CD14-positive monocyte (primary cell): ENCODE measurements around the gene PCAT7. TPM values are rescaled to one million over a fixed set of nuclear protein-coding genes. Genes with fewer than 3 reads are reported as not detected.
A peak's percentile ranks its signal among the peaks of the same experiment; 100 is the strongest.
"Not testable (repeated sequence)": the region's sequence is repeated elsewhere in the genome, so short reads cannot be mapped to it uniquely, and the experiment has no call there.

Source experiments
- DNase-seq, 3 donors: peaks; one replicate each; pipeline ENCODE4 v3.0.0-alpha.2; 2011 to 2022
- H2AFZ ChIP-seq: 2 replicates; pipeline ENCODE4 v1.6.0; 2012; ENCODE audit warnings: mild to moderate bottlenecking, low read depth, low read length, inconsistent platforms; ENCODE audit not compliant: insufficient read depth, poor library complexity, severe bottlenecking
- H3K27ac ChIP-seq, 2 donors: 1 replicate in 1 of 2; 2 replicates in 1 of 2; pipeline ENCODE4 v1.5.1; 2012 to 2013; ENCODE audit warnings: low read length in 2 of 2, control low read depth in 1 of 2, inconsistent platforms in 1 of 2, low read depth in 1 of 2, mild to moderate bottlenecking in 1 of 2
- H3K27me3 ChIP-seq, 2 donors: one replicate each; pipeline versions ENCODE4 v1.6.0 to v1.6.1; 2011 to 2013; ENCODE audit warnings: low read length in 2 of 2; ENCODE audit not compliant: control insufficient read depth in 2 of 2, insufficient read depth in 2 of 2
- H3K36me3 ChIP-seq, 2 donors: replicated peaks in 1 of 2; 1 replicate in 1 of 2; 2 replicates in 1 of 2; pipeline versions ENCODE4 v1.5.1 to v1.6.1; 2012 to 2013; ENCODE audit warnings: low read length in 2 of 2, control low read depth in 1 of 2, inconsistent platforms in 1 of 2, mild to moderate bottlenecking in 1 of 2; ENCODE audit not compliant: insufficient read depth in 2 of 2, control insufficient read depth in 1 of 2
- H3K4me1 ChIP-seq, 2 donors: 1 replicate in 1 of 2; 2 replicates in 1 of 2; pipeline versions ENCODE4 v1.5.1 to v1.6.1; 2012 to 2013; ENCODE audit warnings: low read length in 2 of 2, control low read depth in 1 of 2, inconsistent platforms in 1 of 2, mild to moderate bottlenecking in 1 of 2, moderate library complexity in 1 of 2; ENCODE audit not compliant: insufficient read depth in 2 of 2, control insufficient read depth in 1 of 2
- H3K4me2 ChIP-seq: replicated peaks from 2 replicates; pipeline ENCODE3; 2012; ENCODE audit warnings: low read length, moderate library complexity, mild to moderate bottlenecking; ENCODE audit not compliant: poor library complexity, severe bottlenecking; ENCODE audit errors: extremely low read depth
- H3K4me3 ChIP-seq, 3 experiments: fragments of 200-600 bp in 1 of 3; sonication (generic) in 1 of 3; replicated peaks in 1 of 3; 1 replicate in 2 of 3; 2 replicates in 1 of 3; pipeline ENCODE4 v1.5.1; 2011 to 2013; ENCODE audit warnings: low read length in 3 of 3, mild to moderate bottlenecking in 3 of 3, control low read depth in 2 of 3, low read depth in 2 of 3, inconsistent platforms in 1 of 3, moderate library complexity in 1 of 3
- H3K79me2 ChIP-seq: 2 replicates; pipeline ENCODE4 v1.6.0; 2012; ENCODE audit warnings: mild to moderate bottlenecking, control low read depth, inconsistent platforms, low read length, moderate library complexity; ENCODE audit not compliant: insufficient read depth
- H3K9ac ChIP-seq: 2 replicates; pipeline ENCODE4 v1.6.0; 2017; ENCODE audit warnings: low read length, mild to moderate bottlenecking; ENCODE audit not compliant: insufficient read depth, poor library complexity, severe bottlenecking
- H3K9me3 ChIP-seq, 2 donors: replicated peaks in 1 of 2; 1 replicate in 1 of 2; 2 replicates in 1 of 2; pipeline versions ENCODE4 v1.5.1 to v1.6.1; 2012 to 2013; ENCODE audit warnings: low read length in 2 of 2, control low read depth in 1 of 2; ENCODE audit not compliant: control insufficient read depth in 1 of 2, insufficient read depth in 1 of 2
- H4K20me1 ChIP-seq: 2 replicates; pipeline ENCODE4 v1.6.0; 2012; ENCODE audit warnings: mild to moderate bottlenecking, low read length, control low read depth, moderate library complexity; ENCODE audit not compliant: insufficient read depth
- H3K27ac Mint-ChIP-seq, 7 donors: one replicate each; pipeline ENCODE4 v1.8.0; 2020; ENCODE audit warnings: mild to moderate bottlenecking in 7 of 7, mixed read lengths in 7 of 7, moderate library complexity in 6 of 7, inconsistent platforms in 2 of 7
- H3K27me3 Mint-ChIP-seq, 3 donors: one replicate each; pipeline ENCODE4 v1.8.0; 2021 to 2022; ENCODE audit warnings: low read depth in 3 of 3, mild to moderate bottlenecking in 3 of 3, mixed read lengths in 3 of 3, moderate library complexity in 3 of 3, inconsistent platforms in 1 of 3
- H3K36me3 Mint-ChIP-seq, 2 donors: one replicate each; pipeline ENCODE4 v1.8.0; 2020; ENCODE audit warnings: mixed read lengths in 2 of 2, inconsistent platforms in 1 of 2, mild to moderate bottlenecking in 1 of 2
- H3K4me1 Mint-ChIP-seq: one replicate; pipeline ENCODE4 v1.8.0; 2020; ENCODE audit warnings: mild to moderate bottlenecking, mixed read lengths
- H3K4me3 Mint-ChIP-seq, 2 donors: one replicate each; pipeline ENCODE4 v1.8.0; 2020; ENCODE audit warnings: mild to moderate bottlenecking in 2 of 2, mixed read lengths in 2 of 2, moderate library complexity in 1 of 2
- H3K9me3 Mint-ChIP-seq, 7 donors: one replicate each; pipeline ENCODE4 v1.8.0; 2020 to 2022; ENCODE audit warnings: mixed read lengths in 7 of 7, mild to moderate bottlenecking in 6 of 7, moderate library complexity in 6 of 7, inconsistent platforms in 2 of 7
- WGBS: methylation state at CpG from one replicate; pipeline ENCODE4 v1.1.5; 2013; ENCODE audit warnings: missing lambda C conversion rate; ENCODE audit not compliant: insufficient coverage; 5-methylcytosine and 5-hydroxymethylcytosine counted together
- intact Hi-C, 2 donors: fragments of 100-400 bp; cut with micrococcal nuclease; formaldehyde crosslinking; loops; one replicate each; pipeline versions ENCODE4 v1.15.0 to v1.15.1; 2023
- polyA minus RNA-seq: library from RNA; depleted of rRNA, polyadenylated mRNA; stranded (reverse); fragments of >200 nt; gene quantifications from 2 replicates; pipeline ENCODE4 v1.2.3, GENCODE V29; 2012
- polyA plus RNA-seq, 3 donors: library from polyadenylated mRNA; depleted of rRNA in 1 of 3; unstranded in 2 of 3; stranded (reverse) in 1 of 3; fragments of 300-500 nt in 2 of 3; fragments of >200 nt in 1 of 3; fragmentation: Illumina TruSeq in 2 of 3; gene quantifications; 1 replicate in 2 of 3; 2 replicates in 1 of 3; pipeline ENCODE4 v1.2.3, GENCODE V29; 2012 to 2021
- total RNA-seq, 12 experiments: library from RNA in 1 of 12; stranded (reverse) in 1 of 12; fragments of 120-200 nt in 1 of 12; gene quantifications; one replicate each; pipeline ENCODE4 v1.2.4 and lab custom pipeline; 2013 to 2026; ENCODE audit warnings: mixed read lengths in 6 of 12, inconsistent platforms in 1 of 12
- TF ChIP-seq, protein P1 (sequence below): fragments of 200-600 bp; IDR thresholded peaks from one replicate; pipeline ENCODE4 v1.8.0; 2022; ENCODE audit warnings: antibody characterized with exemption, mild to moderate bottlenecking

PCAT7 gene
- total RNA-seq (2013): not detected
- polyA plus RNA-seq (not detected), polyA minus RNA-seq (not detected in 2 replicates), total RNA-seq (lab: John Stamatoyannopoulos, UW) (0 to 2.6 (median 0) reads per million in 11 experiments)

DNA sequence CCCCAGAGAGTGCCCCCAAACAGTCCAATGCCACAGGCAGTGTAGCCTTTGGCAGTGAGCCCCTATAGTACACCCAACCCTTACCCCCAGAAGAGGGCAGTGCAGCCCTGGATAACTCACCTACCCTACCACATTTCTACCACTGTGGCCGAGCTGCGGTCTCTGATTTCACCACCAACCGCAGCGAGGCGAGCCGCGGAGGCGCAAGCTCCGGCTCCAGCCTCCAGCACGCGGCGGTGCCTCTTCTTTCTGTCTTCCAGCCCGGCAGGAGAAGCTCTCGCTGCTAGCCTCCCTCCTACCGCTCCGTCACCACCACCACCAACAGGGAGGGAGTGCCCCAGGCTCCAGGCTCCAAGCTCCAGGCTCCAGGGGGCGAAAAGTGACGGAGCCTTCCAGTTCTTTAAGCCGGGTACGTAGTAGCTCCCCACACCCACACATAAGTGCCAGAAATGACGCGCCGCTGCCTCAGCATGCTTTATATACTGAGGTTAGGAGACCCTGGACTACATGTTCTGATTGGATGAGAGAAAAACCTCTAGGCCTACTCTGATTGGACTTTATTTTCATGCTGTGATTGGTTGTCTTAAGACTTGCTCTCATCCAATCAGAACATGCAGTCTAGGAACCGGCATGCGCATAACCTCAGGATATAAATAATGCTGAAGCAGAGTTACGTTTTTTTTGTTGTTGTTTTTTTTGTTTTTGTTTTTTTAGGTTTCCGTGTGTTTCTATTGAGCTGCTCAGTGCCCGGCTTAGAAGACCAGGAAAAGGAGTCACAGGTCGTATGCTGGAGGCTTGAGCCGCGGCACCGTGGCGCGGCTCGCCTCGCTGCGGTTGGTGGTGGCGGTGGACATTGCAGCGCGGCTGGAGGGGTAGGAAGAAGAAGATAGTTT lies at the start of gene PCAT7:
TSS of gene PCAT7 (plus strand) at position 645 of the 893 bp plus-strand sequence.
- H2AFZ ChIP-seq: no peak within 1 kb of the TSS
- no peaks in the 10 kb centered on the region for H3K4me1 ChIP-seq
- peaks cover 0 to 3% of the 10 kb centered on the region in 2 donors for H3K27me3 ChIP-seq
- Mint-ChIP-seq H3K27me3 (peaks cover 2 to 21% (median 14%) of the 10 kb centered on the region in 3 donors), H3K4me1 (peaks cover 5% of the 10 kb centered on the region), H3K27ac (no peak within 1 kb of the TSS), H3K9me3 (peaks cover 0 to 2% (median 0%) of the 10 kb centered on the region in 7 donors), H3K36me3 (no peaks in the 10 kb centered on the region), H3K4me3 (no peak within 1 kb of the TSS)
- H3K4me2 ChIP-seq: no peak within 1 kb of the TSS
- H3K9me3 ChIP-seq: no peaks in the 10 kb centered on the region
- no peak within 1 kb of the TSS for H3K9ac ChIP-seq
- no peaks in the 10 kb centered on the region for H3K79me2 ChIP-seq
- intact Hi-C loops: no loop called here
- no peaks in the 10 kb centered on the region for H4K20me1 ChIP-seq
- TF ChIP-seq, protein P1, sequence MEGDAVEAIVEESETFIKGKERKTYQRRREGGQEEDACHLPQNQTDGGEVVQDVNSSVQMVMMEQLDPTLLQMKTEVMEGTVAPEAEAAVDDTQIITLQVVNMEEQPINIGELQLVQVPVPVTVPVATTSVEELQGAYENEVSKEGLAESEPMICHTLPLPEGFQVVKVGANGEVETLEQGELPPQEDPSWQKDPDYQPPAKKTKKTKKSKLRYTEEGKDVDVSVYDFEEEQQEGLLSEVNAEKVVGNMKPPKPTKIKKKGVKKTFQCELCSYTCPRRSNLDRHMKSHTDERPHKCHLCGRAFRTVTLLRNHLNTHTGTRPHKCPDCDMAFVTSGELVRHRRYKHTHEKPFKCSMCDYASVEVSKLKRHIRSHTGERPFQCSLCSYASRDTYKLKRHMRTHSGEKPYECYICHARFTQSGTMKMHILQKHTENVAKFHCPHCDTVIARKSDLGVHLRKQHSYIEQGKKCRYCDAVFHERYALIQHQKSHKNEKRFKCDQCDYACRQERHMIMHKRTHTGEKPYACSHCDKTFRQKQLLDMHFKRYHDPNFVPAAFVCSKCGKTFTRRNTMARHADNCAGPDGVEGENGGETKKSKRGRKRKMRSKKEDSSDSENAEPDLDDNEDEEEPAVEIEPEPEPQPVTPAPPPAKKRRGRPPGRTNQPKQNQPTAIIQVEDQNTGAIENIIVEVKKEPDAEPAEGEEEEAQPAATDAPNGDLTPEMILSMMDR: no peak
- no peak within 1 kb of the TSS for H3K27ac ChIP-seq
- no peak within 1 kb of the TSS for H3K4me3 ChIP-seq
- DNase-seq: peak in 2 of 3 donors; percentile 3 to 36
- 78% methylated on average over 29 of the region's 40 CpGs for WGBS
- H3K36me3 ChIP-seq: no peaks in the 10 kb centered on the region

DNA sequence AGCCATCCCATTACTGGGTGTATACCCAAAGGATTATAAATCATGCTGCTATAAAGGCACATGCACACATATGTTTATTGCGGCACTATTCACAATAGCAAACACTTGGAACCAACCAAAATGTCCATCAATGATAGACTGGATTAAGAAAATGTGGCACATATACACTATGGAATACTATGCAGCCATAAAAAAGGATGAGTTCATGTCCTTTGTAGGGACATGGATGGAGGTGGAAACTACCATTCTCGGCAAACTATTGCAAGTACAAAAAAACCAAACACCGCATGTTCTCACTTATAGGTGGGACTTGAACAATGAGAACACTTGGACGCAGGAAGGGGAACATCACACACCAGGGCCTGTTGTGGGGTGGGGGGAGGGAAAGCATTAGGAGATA lies 48.5 kb upstream of the PCAT7 start:
- H3K4me3 Mint-ChIP-seq: not testable (repeated sequence)
- WGBS: no CpG with 5 or more reads among the region's 4 CpGs

More for the DNA sequence above, 48.5 kb upstream of the PCAT7 start:
- H3K36me3 Mint-ChIP-seq, H3K9ac ChIP-seq, H2AFZ ChIP-seq, H3K4me1 ChIP-seq, H3K79me2 ChIP-seq, intact Hi-C loops, H3K27ac ChIP-seq, DNase-seq, H3K4me2 ChIP-seq, H3K9me3 Mint-ChIP-seq, H3K9me3 ChIP-seq, H3K4me3 ChIP-seq, H3K36me3 ChIP-seq, H3K4me1 Mint-ChIP-seq, H4K20me1 ChIP-seq, H3K27me3 ChIP-seq: not testable (repeated sequence)
- H3K27me3 Mint-ChIP-seq: peaks cover 5 to 12% (median 6%) of the 10 kb centered on the region in 3 donors
- peak overlapping the region in 1 of 7 donors; percentile 33 for H3K27ac Mint-ChIP-seq
